Naive thymus-derived CD4-positive, alpha-beta T cell (primary cell): ENCODE measurements around the gene BRSK2. TPM values are rescaled to one million over a fixed set of nuclear protein-coding genes. Genes with fewer than 3 reads are reported as not detected.
A peak's percentile ranks its signal among the peaks of the same experiment; 100 is the strongest.

ENCODE experiments used
- ATAC-seq: fragments of 150-1000 bp; cut with Tn5 transposase; 2 replicates; pipeline ENCODE4 v1.10.0; 2021; ENCODE audit warnings: mild to moderate bottlenecking, moderate library complexity
- CTCF ChIA-PET: fragments of 350-600 bp; sonication (Branson Sonifier 250); formaldehyde crosslinking; loops from one replicate; lab custom pipeline; 2021; ENCODE audit warnings: antibody characterized with exemption; lab: Charles Lee
- POLR2A ChIA-PET: fragments of 350-600 bp; sonication (Branson Sonifier 250); formaldehyde crosslinking; loops from one replicate; lab custom pipeline; 2021; ENCODE audit warnings: antibody characterized with exemption, inconsistent platforms; lab: Charles Lee
- DNase-seq, 9 donors: peaks; one replicate each; pipeline versions ENCODE4 v3.0.0 to v3.0.0-alpha.2; 2020 to 2022; ENCODE audit warnings: mixed read lengths in 1 of 9
- H3K27ac ChIP-seq: one replicate; pipeline ENCODE4 v1.7.0; 2013; ENCODE audit warnings: mild to moderate bottlenecking, low read depth, low read length, moderate library complexity
- H3K27me3 ChIP-seq, 2 donors: one replicate each; pipeline ENCODE4 v1.7.0; 2013; ENCODE audit warnings: low read length in 2 of 2, mild to moderate bottlenecking in 2 of 2, moderate library complexity in 2 of 2; ENCODE audit not compliant: control insufficient read depth in 2 of 2, insufficient read depth in 2 of 2
- H3K36me3 ChIP-seq, 3 experiments: 1 replicate in 2 of 3; 2 replicates in 1 of 3; pipeline ENCODE4 v1.7.0; 2013; ENCODE audit warnings: low read length in 3 of 3, mild to moderate bottlenecking in 3 of 3, moderate library complexity in 1 of 3; ENCODE audit not compliant: insufficient read depth in 3 of 3, control insufficient read depth in 2 of 3
- H3K4me1 ChIP-seq, 2 donors: one replicate each; pipeline ENCODE4 v1.7.0; 2013; ENCODE audit warnings: low read length in 2 of 2, mild to moderate bottlenecking in 2 of 2, moderate library complexity in 1 of 2; ENCODE audit not compliant: control insufficient read depth in 2 of 2, insufficient read depth in 2 of 2
- H3K4me3 ChIP-seq: 2 replicates; pipeline ENCODE4 v1.7.0; 2013; ENCODE audit warnings: mild to moderate bottlenecking, low read length
- H3K9me3 ChIP-seq, 3 experiments: 1 replicate in 2 of 3; 2 replicates in 1 of 3; pipeline ENCODE4 v1.7.0; 2013; ENCODE audit warnings: low read length in 3 of 3; ENCODE audit not compliant: control insufficient read depth in 2 of 3
- H3K27ac Mint-ChIP-seq, 9 donors: one replicate each; pipeline ENCODE4 v1.8.0; 2020 to 2022; ENCODE audit warnings: mixed read lengths in 9 of 9, mild to moderate bottlenecking in 8 of 9, moderate library complexity in 5 of 9, inconsistent platforms in 2 of 9
- H3K27me3 Mint-ChIP-seq, 5 donors: one replicate each; pipeline ENCODE4 v1.8.0; 2021 to 2022; ENCODE audit warnings: mixed read lengths in 5 of 5, mild to moderate bottlenecking in 1 of 5
- H3K36me3 Mint-ChIP-seq, 5 donors: one replicate each; pipeline ENCODE4 v1.8.0; 2020 to 2022; ENCODE audit warnings: mixed read lengths in 5 of 5, mild to moderate bottlenecking in 3 of 5, inconsistent platforms in 1 of 5
- H3K4me1 Mint-ChIP-seq, 7 donors: one replicate each; pipeline ENCODE4 v1.8.0; 2020 to 2022; ENCODE audit warnings: mixed read lengths in 7 of 7, mild to moderate bottlenecking in 3 of 7, inconsistent platforms in 1 of 7
- H3K4me3 Mint-ChIP-seq, 10 donors: one replicate each; pipeline ENCODE4 v1.8.0; 2020 to 2022; ENCODE audit warnings: mild to moderate bottlenecking in 10 of 10, mixed read lengths in 10 of 10, moderate library complexity in 6 of 10, inconsistent platforms in 2 of 10
- H3K9me3 Mint-ChIP-seq, 11 donors: one replicate each; pipeline ENCODE4 v1.8.0; 2020 to 2022; ENCODE audit warnings: mixed read lengths in 11 of 11, mild to moderate bottlenecking in 4 of 11, inconsistent platforms in 1 of 11, moderate library complexity in 1 of 11
- intact Hi-C, 2 donors: fragments of 100-400 bp; cut with micrococcal nuclease; formaldehyde crosslinking; loops; one replicate each; pipeline ENCODE4 v1.15.1; 2023
- polyA plus RNA-seq, 2 donors: library from polyadenylated mRNA; unstranded; fragments of 300-500 nt; fragmentation: Illumina TruSeq; gene quantifications; one replicate each; pipeline ENCODE4 v1.2.3, GENCODE V29; 2021
- total RNA-seq, 6 experiments: library from RNA in 5 of 6; stranded (reverse) in 5 of 6; gene quantifications; 1 replicate in 5 of 6; 2 replicates in 1 of 6; pipeline ENCODE4 v1.2.3 and lab custom pipeline; 2021 to 2026

BRSK2 gene
- total and polyA plus RNA-seq, 7 experiments from 2014 or later, result 0.27 to 0.51 (median 0.30) TPM; not detected in 4

- Histone ChIP-seq H3K27me3 (no peaks in the 10 kb centered on the region), H3K4me1 (peaks cover 7 to 9% of the 10 kb centered on the region in 2 donors), H3K4me3 (no peak within 1 kb of the TSS), H3K36me3 (peaks cover 0 to 39% (median 0%) of the 10 kb centered on the region in 3 experiments), H3K9me3 (no peaks in the 10 kb centered on the region), H3K27ac (no peak within 1 kb of the TSS)
- CTCF ChIA-PET, result no interaction called here
- DNase-seq, result no peak
- peaks cover 0 to 5% (median 0%) of the 10 kb centered on the region in 5 donors for H3K36me3 Mint-ChIP-seq
- peak within 1 kb of the TSS in 2 of 9 donors; percentile 8 to 14 for H3K27ac Mint-ChIP-seq
- intact Hi-C loops, result no loop called here
- ATAC-seq, result peak; percentile 29
- POLR2A ChIA-PET, result no interaction called here
- H3K27me3 Mint-ChIP-seq, result no peaks in the 10 kb centered on the region
- no peaks in the 10 kb centered on the region for H3K9me3 Mint-ChIP-seq
- H3K4me3 Mint-ChIP-seq, result peak within 1 kb of the TSS in 1 of 10 donors; percentile 25
- H3K4me1 Mint-ChIP-seq, result peaks cover 4 to 37% (median 22%) of the 10 kb centered on the region in 7 donors
These were observed 96.5 kb downstream of the BRSK2 start, which contains the start of gene MOB2 for GRCh38 chr11:1486054-1486825. Gene MOB2 (minus strand): TSS chr11:1486779. CDS start chr11:1486556, 223 bp downstream.

GRCh38 chr11:1487091-1487850, 97.5 kb downstream of the BRSK2 start:
- ChIA-PET POLR2A (no interaction called here), CTCF (no interaction called here)
- H3K36me3 ChIP-seq, result peaks cover 0 to 34% (median 0%) of the 10 kb centered on the region in 3 experiments
- H3K4me3 ChIP-seq, result no peak overlapping the region
- Mint-ChIP-seq H3K36me3 (peaks cover 0 to 5% (median 0%) of the 10 kb centered on the region in 5 donors), H3K4me1 (peaks cover 4 to 38% (median 24%) of the 10 kb centered on the region in 7 donors), H3K27ac (peak overlapping the region in 2 of 9 donors; percentile 8 to 14), H3K27me3 (no peaks in the 10 kb centered on the region), H3K9me3 (no peaks in the 10 kb centered on the region), H3K4me3 (peak overlapping the region in 1 of 10 donors; percentile 25)
- H3K27ac ChIP-seq, result no peak overlapping the region
- no peak for DNase-seq
- no peaks in the 10 kb centered on the region for H3K27me3 ChIP-seq
- no peaks in the 10 kb centered on the region for H3K9me3 ChIP-seq
- no peak for ATAC-seq
- intact Hi-C loops, result no loop called here
- H3K4me1 ChIP-seq, result peaks cover 7 to 9% of the 10 kb centered on the region in 2 donors

- peaks cover 7 to 9% of the 10 kb centered on the region in 2 donors for H3K4me1 ChIP-seq
- no peak overlapping the region for H3K27ac ChIP-seq
- no peaks in the 10 kb centered on the region for H3K27me3 ChIP-seq
- no peaks in the 10 kb centered on the region for H3K9me3 ChIP-seq
- no peak overlapping the region for H3K4me3 ChIP-seq
- peaks cover 0 to 28% (median 0%) of the 10 kb centered on the region in 3 experiments for H3K36me3 ChIP-seq
- ChIA-PET POLR2A (no interaction called here), CTCF (no interaction called here)
- DNase-seq (no peak), ATAC-seq (no peak)
- no peaks in the 10 kb centered on the region for H3K27me3 Mint-ChIP-seq
- H3K4me3 Mint-ChIP-seq, result peak overlapping the region in 1 of 10 donors; percentile 11
- peaks cover 0 to 5% (median 0%) of the 10 kb centered on the region in 5 donors for H3K36me3 Mint-ChIP-seq
- intact Hi-C loops, result no loop called here
- no peaks in the 10 kb centered on the region for H3K9me3 Mint-ChIP-seq
- peaks cover 6 to 46% (median 32%) of the 10 kb centered on the region in 7 donors for H3K4me1 Mint-ChIP-seq
- H3K27ac Mint-ChIP-seq, result peak overlapping the region in 1 of 9 donors; percentile 69
These were observed 98.3 kb downstream of the BRSK2 start for GRCh38 chr11:1487851-1488574.

GRCh38 chr11:1488575-1489180, 98.9 kb downstream of the BRSK2 start:
- no peak for DNase-seq
- peaks cover 6 to 48% (median 38%) of the 10 kb centered on the region in 7 donors for H3K4me1 Mint-ChIP-seq

GRCh38 chr11:1490651-1491050, 100.9 kb downstream of the BRSK2 start:
- no peak for DNase-seq
- peaks cover 0 to 1% (median 0%) of the 10 kb centered on the region in 5 donors for H3K36me3 Mint-ChIP-seq
- no peak overlapping the region for H3K4me3 Mint-ChIP-seq
- intact Hi-C loops, result no loop called here
- peaks cover 0 to 8% (median 0%) of the 10 kb centered on the region in 3 experiments for H3K36me3 ChIP-seq
- no peak for ATAC-seq
- H3K9me3 ChIP-seq, result no peaks in the 10 kb centered on the region
- peaks cover 2 to 55% (median 44%) of the 10 kb centered on the region in 7 donors for H3K4me1 Mint-ChIP-seq
- no peaks in the 10 kb centered on the region for H3K9me3 Mint-ChIP-seq
- H3K4me3 ChIP-seq, result no peak overlapping the region
- H3K4me1 ChIP-seq, result peaks cover 7 to 9% of the 10 kb centered on the region in 2 donors
- H3K27me3 ChIP-seq, result no peaks in the 10 kb centered on the region
- no peak overlapping the region for H3K27ac Mint-ChIP-seq
- no peaks in the 10 kb centered on the region for H3K27me3 Mint-ChIP-seq
- POLR2A ChIA-PET, result no interaction called here
- CTCF ChIA-PET, result no interaction called here
- no peak overlapping the region for H3K27ac ChIP-seq

More at GRCh38 chr11:1488575-1489180, 98.9 kb downstream of the BRSK2 start:
- CTCF ChIA-PET, result no interaction called here
- H3K27ac Mint-ChIP-seq, result peak overlapping the region in 2 of 9 donors; percentile 12 to 69
- H3K27me3 Mint-ChIP-seq, result no peaks in the 10 kb centered on the region
- H3K4me3 Mint-ChIP-seq, result peak overlapping the region in 1 of 10 donors; percentile 11
- peaks cover 0 to 24% (median 0%) of the 10 kb centered on the region in 3 experiments for H3K36me3 ChIP-seq
- no peaks in the 10 kb centered on the region for H3K9me3 ChIP-seq
- H3K27ac ChIP-seq, result no peak overlapping the region
- H3K4me3 ChIP-seq, result no peak overlapping the region
- H3K9me3 Mint-ChIP-seq, result no peaks in the 10 kb centered on the region
- intact Hi-C loops, result no loop called here
- H3K36me3 Mint-ChIP-seq, result peaks cover 0 to 5% (median 0%) of the 10 kb centered on the region in 5 donors
- no peaks in the 10 kb centered on the region for H3K27me3 ChIP-seq
- POLR2A ChIA-PET, result no interaction called here
- peaks cover 7 to 9% of the 10 kb centered on the region in 2 donors for H3K4me1 ChIP-seq
- no peak for ATAC-seq

- intact Hi-C loops, result no loop called here
- DNase-seq (no peak), ATAC-seq (no peak)
- POLR2A ChIA-PET, result no interaction called here
- CTCF ChIA-PET, result no interaction called here
- Mint-ChIP-seq H3K27ac (no peak overlapping the region), H3K27me3 (no peaks in the 10 kb centered on the region), H3K4me1 (peaks cover 3 to 63% (median 48%) of the 10 kb centered on the region in 7 donors), H3K4me3 (no peak overlapping the region), H3K9me3 (peaks cover 0 to 3% (median 0%) of the 10 kb centered on the region in 11 donors), H3K36me3 (peaks cover 0 to 9% (median 2%) of the 10 kb centered on the region in 5 donors)
- Histone ChIP-seq H3K36me3 (peaks cover 0 to under 1% (median 0%) of the 10 kb centered on the region in 3 experiments), H3K27me3 (no peaks in the 10 kb centered on the region), H3K9me3 (no peaks in the 10 kb centered on the region), H3K27ac (no peak overlapping the region), H3K4me1 (peaks cover 2 to 7% of the 10 kb centered on the region in 2 donors), H3K4me3 (no peak overlapping the region)
These were observed 101.6 kb downstream of the BRSK2 start for GRCh38 chr11:1491379-1491778.
